Activated T-helper 17 cell treated with anti-CD3 and anti-CD28 coated beads, Interleukin-2, amount 50 U/mL, for 72 hours (primary cell): ENCODE data around the gene FAM78B. TPM values are rescaled to one million over a fixed set of nuclear protein-coding genes. Genes with fewer than 3 reads are reported as not detected.

Experiments
- ATAC-seq: fragments of 150-1000 bp; cut with Tn5 transposase; replicated peaks from 2 replicates; pipeline ENCODE4 v1.10.0; 2021; ENCODE audit warnings: mild to moderate bottlenecking, moderate library complexity
- H3K27ac Mint-ChIP-seq: one replicate; pipeline ENCODE4 v1.8.0; 2022; ENCODE audit warnings: mixed read lengths
- H3K27me3 Mint-ChIP-seq: one replicate; pipeline ENCODE4 v1.8.0; 2022; ENCODE audit warnings: mixed read lengths
- H3K36me3 Mint-ChIP-seq: one replicate; pipeline ENCODE4 v1.8.0; 2022; ENCODE audit warnings: low read depth, mild to moderate bottlenecking, mixed read lengths
- H3K4me1 Mint-ChIP-seq: one replicate; pipeline ENCODE4 v1.8.0; 2022; ENCODE audit warnings: mixed read lengths
- H3K4me3 Mint-ChIP-seq: one replicate; pipeline ENCODE4 v1.8.0; 2022; ENCODE audit warnings: mild to moderate bottlenecking, mixed read lengths
- H3K9me3 Mint-ChIP-seq: one replicate; pipeline ENCODE4 v1.8.0; 2022; ENCODE audit warnings: mixed read lengths
- total RNA-seq, 2 donors: library from RNA; stranded (reverse); gene quantifications; one replicate each; pipeline ENCODE4 v1.2.3, GENCODE V29; 2022

The FAM78B gene
- total RNA-seq, 2 donors from 2014 or later: 0.16 to 0.54 TPM

- Mint-ChIP-seq H3K36me3 (no peaks in the 10 kb centered on the region), H3K4me1 (no peaks in the 10 kb centered on the region), H3K9me3 (no peaks in the 10 kb centered on the region), H3K27ac (no peak overlapping the region), H3K4me3 (no peak overlapping the region), H3K27me3 (peaks cover 21% of the 10 kb centered on the region)
- no peak for ATAC-seq
Measured at GRCh38 chr1:166039436-166040201, 127.2 kb downstream of the FAM78B start.

DNA sequence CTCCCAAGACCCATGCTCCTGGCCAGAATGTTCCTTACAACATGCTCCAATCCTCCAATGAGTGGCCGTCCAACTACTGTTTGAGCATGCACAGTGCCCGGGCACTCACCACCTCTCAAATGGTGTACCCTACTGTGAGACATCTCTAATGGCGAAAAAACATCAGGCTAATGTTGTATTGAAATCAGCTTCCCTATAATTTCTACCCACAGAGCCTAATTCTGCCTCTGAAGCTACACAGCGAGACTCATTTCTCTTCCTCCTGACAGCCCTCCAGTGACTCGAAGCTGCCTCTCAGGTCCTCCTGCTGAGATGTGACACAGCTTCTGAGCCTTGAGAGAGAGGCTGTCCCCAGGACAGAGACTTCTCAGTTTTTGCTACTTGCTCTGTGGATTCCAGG is 130.7 kb downstream of the FAM78B start:
- Mint-ChIP-seq H3K4me1 (no peaks in the 10 kb centered on the region), H3K4me3 (no peak overlapping the region)

DNA sequence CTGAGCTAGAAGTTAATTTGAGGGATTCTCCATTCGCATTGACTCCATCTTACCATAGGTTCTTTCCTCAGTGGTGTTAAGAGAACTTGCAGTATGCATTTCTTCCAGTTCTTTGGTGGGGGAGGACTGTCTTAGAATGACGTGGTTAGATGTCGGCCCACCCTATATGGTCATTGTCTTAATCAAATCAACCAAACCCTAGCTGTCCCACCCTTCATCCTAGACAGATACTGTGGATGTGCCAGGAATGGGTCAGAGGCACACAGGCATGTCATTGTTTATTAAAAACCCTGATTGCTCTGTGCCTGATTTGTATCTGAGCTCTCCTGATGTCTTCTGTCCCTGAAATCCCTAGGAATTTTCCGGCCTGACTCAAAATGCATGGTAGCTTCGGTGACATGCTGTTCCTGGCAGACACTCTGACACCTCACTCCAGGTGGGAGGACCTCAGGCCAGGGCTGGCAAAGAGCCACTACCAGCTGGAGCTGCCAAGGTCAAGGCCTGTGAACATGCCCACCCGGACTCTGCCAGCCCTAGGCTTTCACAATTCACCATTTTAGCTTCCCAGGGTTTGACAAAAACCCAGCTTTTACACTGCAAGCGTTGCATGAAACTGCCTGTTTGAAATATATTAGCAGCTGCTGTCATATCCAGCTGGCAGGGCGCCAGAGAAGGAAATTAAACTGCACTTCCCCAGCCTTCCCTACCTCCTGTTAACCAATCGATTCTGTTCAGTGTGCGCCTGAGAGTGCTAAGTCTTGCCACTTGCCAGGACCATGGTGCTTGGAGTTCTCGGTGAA is 134.0 kb downstream of the FAM78B start:
- Mint-ChIP-seq H3K27me3 (peaks cover 19% of the 10 kb centered on the region), H3K4me3 (no peak overlapping the region), H3K27ac (no peak overlapping the region), H3K9me3 (no peaks in the 10 kb centered on the region), H3K36me3 (no peaks in the 10 kb centered on the region), H3K4me1 (no peaks in the 10 kb centered on the region)
- ATAC-seq: no peak

More for the DNA sequence above, 130.7 kb downstream of the FAM78B start:
- H3K27me3 Mint-ChIP-seq: peaks cover 18% of the 10 kb centered on the region
- H3K9me3 Mint-ChIP-seq: no peaks in the 10 kb centered on the region
- H3K27ac Mint-ChIP-seq: no peak overlapping the region
- ATAC-seq: no peak
- H3K36me3 Mint-ChIP-seq: no peaks in the 10 kb centered on the region

DNA sequence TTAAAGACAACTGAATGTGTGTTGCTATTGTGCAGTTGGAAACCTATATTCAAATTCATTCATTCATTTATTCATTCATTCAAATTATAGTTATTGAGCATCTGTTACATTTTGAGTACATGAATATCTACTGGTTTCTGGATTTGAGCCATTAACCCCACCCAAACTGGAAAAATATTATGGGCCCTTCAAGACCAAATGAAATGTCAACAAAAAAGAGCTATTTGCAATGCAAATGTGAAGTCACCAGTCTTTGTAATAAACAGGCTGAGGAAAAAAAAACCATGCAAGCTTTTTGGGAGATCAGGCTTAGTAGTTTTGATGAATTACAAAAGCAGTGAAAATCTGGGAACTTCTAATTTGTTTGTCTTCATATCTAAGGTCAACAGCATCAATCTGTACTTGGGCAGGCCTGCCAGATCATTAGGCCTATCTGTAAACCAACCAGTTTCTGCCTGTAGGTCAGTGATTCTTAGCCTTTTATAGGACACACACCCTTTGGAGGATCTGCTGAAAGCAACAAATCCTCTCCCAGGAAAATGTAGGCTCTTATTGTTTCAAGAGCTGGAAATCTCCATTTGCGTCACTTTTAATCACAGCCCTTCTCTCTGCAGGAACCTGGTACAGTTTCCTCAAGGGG is 134.7 kb downstream of the FAM78B start:
- Mint-ChIP-seq H3K9me3 (no peaks in the 10 kb centered on the region), H3K4me1 (no peaks in the 10 kb centered on the region), H3K36me3 (no peaks in the 10 kb centered on the region), H3K4me3 (no peak overlapping the region), H3K27ac (no peak overlapping the region), H3K27me3 (peaks cover 23% of the 10 kb centered on the region)
- no peak for ATAC-seq

DNA sequence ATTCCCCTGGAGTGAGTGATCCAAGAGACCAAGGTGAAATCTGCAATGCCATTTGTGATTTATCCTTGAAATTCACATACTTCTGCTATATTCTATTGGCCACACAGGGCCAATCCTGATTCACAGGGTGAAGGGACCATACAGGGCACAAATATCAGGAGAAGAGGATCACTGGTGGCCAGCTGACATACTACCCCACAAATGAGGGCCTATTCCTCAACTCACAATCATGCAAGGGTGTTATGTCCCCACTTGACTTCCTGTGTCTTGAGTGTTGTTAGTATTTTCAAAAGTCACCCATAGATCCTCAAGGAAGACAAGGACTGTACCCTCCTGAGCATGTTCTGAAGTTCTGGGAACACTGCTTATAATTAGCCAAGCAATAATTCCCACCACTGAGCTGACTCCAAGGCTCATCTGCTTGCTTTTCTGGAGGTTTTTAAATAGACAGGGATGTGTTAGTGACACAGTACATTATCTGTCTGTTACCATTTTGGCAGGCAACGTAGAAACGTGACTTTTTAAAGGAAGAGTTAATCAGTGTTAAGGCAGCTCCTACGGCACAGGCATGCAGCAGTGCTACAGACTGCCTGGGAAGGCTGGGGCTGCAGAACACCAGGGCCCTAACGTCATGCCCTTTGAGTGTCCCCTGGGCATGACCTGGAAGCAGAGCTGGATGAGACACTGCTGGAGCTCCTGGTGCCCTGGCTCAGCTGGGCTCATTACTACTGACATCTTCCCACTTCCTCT is 137.4 kb downstream of the FAM78B start:
- Mint-ChIP-seq H3K27me3 (peaks cover 23% of the 10 kb centered on the region), H3K27ac (no peak overlapping the region), H3K36me3 (no peaks in the 10 kb centered on the region), H3K9me3 (no peaks in the 10 kb centered on the region), H3K4me3 (no peak overlapping the region), H3K4me1 (no peaks in the 10 kb centered on the region)
- ATAC-seq: no peak

DNA sequence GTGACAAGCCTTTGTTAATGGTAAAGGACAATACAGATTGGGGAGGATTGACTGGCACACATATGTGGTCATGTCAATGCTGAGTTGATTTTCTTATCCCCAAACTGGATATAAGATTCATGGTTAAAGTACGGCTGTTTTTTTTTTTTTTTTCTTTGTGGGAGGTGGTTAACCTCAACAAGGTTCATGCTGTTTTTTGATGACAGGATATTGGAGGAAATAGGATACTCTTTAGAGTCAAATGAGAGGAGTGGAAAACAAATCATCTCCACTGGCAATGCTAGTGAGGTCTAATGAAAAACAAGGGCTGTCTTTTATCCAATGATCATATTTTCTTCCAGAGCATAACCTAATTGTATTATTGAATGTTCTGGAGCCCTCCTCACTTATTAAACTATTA is 140.2 kb downstream of the FAM78B start:
- no peak overlapping the region for H3K4me3 Mint-ChIP-seq
- H3K27me3 Mint-ChIP-seq: peaks cover 27% of the 10 kb centered on the region
- peaks cover 3% of the 10 kb centered on the region for H3K9me3 Mint-ChIP-seq
- H3K36me3 Mint-ChIP-seq: no peaks in the 10 kb centered on the region
- H3K27ac Mint-ChIP-seq: no peak overlapping the region
- ATAC-seq: no peak
- no peaks in the 10 kb centered on the region for H3K4me1 Mint-ChIP-seq

DNA sequence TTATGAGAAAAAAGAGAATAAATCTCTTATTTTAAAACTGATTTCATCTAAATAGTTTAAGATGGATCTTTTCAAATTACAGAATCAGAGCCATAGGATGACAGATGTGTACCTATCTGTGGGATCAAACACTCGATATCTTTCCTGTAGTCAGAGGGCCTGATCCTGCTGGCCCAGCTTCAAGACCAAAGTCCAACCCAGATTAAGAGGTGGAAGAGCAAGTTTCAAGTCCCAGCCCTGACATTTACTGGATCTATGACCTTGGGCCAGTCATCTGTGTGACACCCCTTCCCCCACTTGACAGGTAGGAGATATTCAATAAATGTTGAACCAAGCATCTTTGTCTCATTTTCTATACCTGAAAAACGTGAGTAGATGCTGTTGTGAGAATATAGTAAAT is 140.7 kb downstream of the FAM78B start:
- no peak overlapping the region for H3K4me3 Mint-ChIP-seq
- peaks cover 3% of the 10 kb centered on the region for H3K9me3 Mint-ChIP-seq
- H3K36me3 Mint-ChIP-seq: no peaks in the 10 kb centered on the region
- H3K4me1 Mint-ChIP-seq: no peaks in the 10 kb centered on the region
- H3K27me3 Mint-ChIP-seq: peaks cover 27% of the 10 kb centered on the region
- no peak overlapping the region for H3K27ac Mint-ChIP-seq
- no peak for ATAC-seq

DNA sequence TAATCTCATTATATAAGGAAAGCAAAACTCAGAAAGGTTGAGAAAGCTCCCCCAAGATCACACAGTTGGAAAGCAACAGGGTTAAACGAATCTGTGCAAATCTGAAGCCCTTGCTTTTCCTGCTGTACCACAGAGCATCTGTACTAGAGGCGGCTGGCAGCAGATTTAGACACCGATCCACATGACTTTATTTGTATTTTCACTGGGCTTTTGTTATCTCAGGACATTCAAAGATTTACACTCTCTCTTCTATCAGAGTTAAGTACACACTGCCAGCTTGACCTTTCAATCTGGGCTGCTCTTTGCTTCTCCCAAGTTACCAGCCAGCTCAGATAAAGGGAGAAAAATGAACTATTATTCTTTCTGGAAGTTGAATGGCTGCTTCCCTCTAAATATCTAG is 146.6 kb downstream of the FAM78B start:
- no peak overlapping the region for H3K27ac Mint-ChIP-seq
- no peak overlapping the region for H3K4me3 Mint-ChIP-seq
- ATAC-seq: no peak
- H3K36me3 Mint-ChIP-seq: no peaks in the 10 kb centered on the region
- no peaks in the 10 kb centered on the region for H3K4me1 Mint-ChIP-seq
- H3K9me3 Mint-ChIP-seq: peaks cover 3% of the 10 kb centered on the region
- peaks cover 31% of the 10 kb centered on the region for H3K27me3 Mint-ChIP-seq
